HG03196 (cell line): ENCODE measurements around the gene RASAL2.
A peak's percentile ranks its signal among the peaks of the same experiment; 100 is the strongest.

Experiments
- ATAC-seq: cut with Tn5 transposase; IDR thresholded peaks from one replicate; pipeline ENCODE4 v1.9.1; 2021; ENCODE audit not compliant: unreplicated experiment

RASAL2 gene

DNA sequence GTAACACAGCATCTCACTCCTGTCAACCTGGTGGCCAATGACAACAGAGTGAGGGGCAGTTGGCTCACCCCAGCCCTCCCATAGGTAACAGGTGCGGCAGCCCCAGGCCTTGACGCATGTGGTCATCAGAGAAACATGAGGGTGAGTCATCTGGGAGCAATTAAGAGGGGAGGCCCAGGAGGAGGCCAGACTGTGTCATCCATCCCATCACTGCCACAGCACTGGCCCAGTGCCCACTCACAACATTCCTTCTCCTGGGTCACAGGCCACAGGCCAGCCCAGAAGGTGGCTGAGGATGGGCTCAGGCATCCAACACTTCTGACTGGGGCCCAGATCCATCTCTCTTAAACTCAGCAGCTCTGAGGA lies 436.1 kb downstream of the RASAL2 start:
- no peak for ATAC-seq

DNA sequence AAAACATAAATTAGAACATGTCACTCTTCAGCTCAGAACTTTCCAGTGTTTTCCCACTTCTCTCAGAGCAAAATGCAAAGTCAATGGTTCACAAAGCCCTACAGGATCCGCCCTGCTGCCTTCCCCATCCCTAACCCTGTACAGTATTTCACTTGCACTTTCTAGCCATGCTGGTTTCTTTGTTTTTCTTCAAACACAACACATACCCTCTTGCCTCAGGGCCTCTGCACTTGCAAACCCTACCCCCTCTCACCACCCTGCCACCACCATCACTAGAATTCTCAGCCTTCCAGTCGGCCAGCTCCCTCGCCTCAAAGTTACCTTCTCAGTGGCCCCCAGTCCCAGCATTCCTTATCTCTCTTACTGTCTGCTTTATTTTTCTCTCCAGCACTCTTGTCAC lies 436.6 kb downstream of the RASAL2 start:
- no peak for ATAC-seq

DNA sequence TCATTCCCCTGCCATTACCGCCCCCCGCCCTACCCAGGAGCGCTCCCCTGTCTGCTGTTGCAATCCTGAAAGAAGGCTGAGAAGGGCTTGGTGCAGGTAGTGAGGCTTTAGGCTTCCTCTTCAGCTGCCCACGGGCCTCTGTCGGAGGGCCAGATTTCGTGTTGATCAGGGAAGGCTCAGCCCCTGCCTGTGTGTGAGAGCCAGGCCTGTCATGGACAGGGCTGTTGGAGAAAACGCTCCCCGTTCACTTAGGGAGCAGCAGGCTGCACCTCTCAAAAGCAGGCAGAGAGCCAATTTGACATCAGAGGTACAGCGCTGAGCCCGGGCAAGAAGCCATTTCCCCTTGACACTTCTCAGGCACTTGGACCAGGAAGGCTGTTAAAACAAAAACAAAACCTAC lies 438.0 kb downstream of the RASAL2 start:
- peak; percentile 26 for ATAC-seq

DNA sequence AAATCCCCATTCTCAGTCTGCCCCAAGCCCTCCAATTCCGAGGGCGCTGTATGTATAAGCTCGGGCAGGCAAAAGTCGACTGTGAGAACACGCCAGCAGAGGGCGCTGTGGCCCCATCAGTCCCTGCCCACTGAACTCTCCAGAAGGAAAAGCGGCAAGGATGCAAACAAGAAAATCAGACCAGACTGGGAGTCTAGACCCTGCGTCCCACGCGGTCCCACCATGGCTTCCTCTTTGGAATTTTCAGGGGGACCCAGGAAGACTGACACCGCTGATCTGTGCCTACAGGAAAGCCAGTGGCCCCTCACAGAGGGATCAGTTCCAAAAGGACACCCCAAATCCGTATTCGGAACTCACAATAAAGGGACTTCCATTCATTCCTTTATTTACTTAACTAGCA lies 438.5 kb downstream of the RASAL2 start:
- ATAC-seq: peak; percentile 80

DNA sequence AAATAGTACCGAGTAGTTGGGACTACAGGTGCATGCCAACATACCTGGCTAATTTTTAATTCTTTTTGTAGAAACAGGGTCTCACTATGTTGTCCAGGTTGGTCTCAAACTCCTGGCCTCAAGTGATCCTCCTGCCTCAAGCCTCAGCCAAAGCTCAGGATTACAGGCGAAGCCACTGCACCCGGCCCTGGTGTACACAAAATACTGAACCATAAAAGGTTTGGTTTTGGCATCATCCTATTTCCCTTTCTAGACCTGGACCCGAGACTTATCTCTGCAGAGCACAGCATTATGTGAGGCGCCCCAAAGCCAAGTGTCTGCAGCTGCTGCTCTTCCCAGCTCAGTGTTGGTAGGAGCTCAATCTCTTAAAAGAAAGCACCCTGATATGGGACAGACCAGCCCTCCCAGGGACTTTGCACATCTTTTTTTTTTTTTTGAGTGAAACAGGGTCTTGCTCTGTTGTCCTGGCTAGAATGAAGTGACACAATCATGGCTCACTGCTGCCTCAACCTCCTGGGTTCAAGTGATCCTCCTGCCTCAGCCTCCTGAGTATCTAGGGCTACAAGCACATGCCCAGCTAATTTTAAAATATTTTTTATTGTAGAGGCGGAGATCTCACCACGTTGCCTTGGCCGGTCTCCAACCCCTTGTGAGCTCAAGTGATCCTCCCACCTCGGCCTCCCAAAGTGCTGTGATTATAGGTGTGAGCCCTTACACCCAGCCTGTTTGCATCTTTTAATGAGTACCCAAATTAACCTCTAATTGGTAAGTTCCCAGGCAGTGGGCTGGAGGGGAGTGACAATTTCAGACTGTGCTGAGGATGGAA lies 439.4 kb downstream of the RASAL2 start:
- ATAC-seq: no peak
